GM21717 (cell line): ENCODE measurements around the gene SMARCA4.

Experiments used
- ATAC-seq: cut with Tn5 transposase; IDR thresholded peaks from one replicate; pipeline ENCODE4 v1.9.1; 2021; ENCODE audit warnings: mild to moderate bottlenecking, moderate library complexity; ENCODE audit not compliant: unreplicated experiment

The SMARCA4 gene

DNA sequence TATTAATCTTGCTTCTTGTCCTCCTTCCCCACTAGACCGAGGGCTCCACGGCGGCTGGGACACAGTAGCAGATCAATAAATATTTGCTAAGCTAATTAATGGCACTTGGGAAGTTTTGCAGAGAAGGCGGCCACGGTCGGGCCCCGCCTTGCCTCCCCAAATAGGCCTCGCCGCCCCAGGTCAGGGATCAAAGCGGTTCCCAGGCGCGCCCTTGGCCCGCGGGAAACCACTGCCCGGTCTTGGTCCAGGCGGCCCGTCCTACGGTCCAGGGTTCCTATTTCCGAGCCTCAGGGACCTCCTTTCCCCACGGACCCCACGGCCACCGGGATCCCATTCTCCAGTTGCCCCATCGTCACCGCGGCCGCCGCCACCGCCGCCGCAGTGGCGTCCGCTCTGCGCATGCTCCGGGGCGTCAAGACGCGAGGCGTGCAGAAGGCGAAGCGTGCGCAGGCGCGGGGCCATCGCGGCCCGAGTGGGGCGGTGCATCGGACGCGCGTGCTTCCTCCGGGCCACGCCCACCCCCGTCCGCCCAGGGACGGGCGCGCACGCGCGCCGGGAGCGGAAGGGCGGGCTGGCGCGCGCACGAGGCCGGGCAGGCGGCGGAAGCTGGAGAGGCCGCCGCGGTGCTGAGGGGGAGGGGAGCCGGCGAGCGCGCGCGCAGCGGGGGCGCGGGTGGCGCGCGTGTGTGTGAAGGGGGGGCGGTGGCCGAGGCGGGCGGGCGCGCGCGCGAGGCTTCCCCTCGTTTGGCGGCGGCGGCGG, at the start of gene SMARCA4:
SMARCA4 (plus strand) TSS at position 717 of the 759 bp plus-strand sequence. CDS start 23,122 bp downstream, outside the sequence.
- ATAC-seq = peak; percentile 51

DNA sequence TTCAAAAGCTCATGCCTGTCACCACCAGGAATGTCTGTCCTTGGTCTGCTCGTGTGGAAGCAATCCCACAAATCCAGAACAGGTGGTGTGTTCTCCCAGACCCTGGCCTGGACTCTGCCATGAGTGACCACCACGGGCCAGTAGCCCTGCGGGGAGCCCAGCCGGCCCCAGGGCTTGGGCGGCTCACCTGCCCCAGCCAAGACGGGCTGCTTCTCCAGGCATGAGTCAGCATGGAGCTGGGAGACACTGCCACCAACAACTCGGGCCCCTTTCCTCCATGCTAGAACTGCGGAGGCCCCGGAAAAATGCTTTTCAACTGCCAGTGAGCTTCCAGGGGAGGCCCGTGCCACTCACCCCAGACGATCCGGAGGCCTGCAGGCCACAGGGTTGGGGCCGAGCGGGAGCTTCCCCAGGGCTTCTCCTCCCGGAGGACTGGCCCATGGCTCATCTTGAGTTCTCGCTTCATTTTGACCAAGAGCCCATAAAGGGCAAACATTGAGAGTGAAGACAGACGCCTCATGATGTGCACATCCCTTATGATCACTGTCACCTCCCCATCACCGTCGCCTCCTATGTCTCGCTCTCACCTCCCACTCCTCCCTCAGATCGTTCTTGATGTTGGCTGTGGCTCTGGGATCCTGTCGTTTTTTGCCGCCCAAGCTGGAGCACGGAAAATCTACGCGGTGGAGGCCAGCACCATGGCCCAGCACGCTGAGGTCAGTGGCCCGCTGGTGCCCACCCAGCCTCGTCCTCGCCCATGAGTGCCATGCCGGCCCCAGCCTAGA, 49.1 kb upstream of the SMARCA4 start:
- no peak for ATAC-seq

DNA sequence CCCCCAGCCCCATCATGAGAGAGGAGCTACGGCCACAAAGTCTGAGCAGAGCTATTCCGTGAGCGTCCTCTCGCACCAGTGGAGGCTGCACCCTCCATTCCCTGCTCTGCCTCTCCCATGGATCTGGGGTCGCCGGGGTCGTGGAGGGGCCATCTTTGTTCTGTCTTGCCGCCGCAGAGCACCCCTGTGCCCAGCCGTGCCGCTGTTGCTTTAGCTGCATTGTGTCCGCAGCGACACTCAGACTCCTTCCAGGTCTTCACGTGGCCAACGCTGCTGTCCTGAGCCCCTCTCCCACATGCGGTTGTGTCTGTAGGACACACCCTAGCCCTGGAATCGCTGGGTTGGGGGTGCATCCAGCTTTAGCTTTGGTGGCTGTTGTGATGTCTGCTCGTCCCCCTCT, 48.2 kb upstream of the SMARCA4 start:
- no peak for ATAC-seq

DNA sequence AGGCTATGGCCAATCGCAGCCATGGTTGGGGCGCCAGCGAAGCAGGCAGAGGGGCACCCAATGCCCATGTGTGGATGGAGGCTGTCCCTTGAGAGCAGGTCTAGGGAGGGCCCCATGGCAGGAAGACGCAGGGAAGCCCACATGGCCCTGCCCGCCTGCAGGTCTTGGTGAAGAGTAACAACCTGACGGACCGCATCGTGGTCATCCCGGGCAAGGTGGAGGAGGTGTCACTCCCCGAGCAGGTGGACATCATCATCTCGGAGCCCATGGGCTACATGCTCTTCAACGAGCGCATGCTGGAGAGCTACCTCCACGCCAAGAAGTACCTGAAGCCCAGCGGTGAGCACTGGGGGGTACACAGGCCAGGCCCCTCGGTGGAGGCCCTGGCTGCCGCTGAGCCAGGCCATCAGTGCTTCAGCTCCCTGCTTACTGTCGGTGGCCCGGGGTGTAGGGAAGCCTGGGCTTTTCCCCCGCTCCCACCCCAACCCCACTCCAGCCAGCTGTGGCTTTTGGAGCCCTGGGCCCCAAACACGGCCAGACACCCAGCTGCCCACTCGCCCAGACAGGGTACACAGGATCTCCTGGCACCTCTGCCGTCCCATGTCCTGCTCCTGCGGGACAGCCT, 47.0 kb upstream of the SMARCA4 start:
- ATAC-seq = no peak

DNA sequence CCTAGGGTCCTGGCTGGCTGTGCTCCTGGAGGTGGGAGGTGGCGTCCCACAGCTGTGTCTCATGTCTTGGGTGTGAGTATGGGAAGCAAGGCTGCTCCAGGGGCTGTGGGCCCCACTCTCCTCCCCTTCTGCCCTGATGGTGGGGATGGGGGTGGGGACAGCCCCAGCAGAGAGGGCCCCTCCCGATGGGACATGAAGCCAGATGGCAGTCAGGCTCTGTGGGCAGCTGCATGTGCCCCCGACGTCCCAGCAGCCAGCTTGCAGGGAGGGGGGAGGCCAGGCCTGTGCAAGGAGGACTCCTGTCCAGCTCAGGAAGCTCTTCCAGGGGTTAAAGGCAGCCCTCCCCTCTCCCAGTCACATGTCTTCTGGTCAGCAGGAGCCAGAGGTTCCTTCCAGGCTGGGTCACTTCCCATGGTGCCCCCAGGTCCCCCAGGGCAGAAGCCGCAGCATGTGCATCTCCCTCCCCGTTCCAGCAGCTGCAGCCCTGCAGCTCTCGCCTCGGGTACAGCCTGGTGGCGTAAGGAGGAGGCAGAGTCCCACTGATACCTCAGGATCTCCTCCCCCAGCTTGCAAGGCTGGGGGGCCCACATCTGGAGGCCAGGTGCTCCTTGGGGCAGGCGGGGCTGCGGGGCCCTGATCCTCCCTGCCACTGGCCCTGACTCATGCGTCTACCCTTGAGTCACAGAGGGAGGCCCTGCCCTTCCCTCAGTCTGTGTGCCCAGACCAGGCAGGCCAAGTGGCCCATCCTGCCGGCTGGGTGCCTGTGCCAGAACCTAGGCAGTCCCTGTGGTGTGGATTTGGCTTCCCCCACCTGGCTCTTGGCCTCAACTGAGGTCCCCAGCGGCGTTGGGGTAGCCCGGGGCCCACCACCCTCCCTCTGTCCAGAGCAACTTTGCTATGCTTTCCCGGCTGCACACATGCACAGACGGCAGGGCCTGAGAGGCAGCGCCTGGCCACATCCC, 45.4 kb upstream of the SMARCA4 start:
- no peak for ATAC-seq

DNA sequence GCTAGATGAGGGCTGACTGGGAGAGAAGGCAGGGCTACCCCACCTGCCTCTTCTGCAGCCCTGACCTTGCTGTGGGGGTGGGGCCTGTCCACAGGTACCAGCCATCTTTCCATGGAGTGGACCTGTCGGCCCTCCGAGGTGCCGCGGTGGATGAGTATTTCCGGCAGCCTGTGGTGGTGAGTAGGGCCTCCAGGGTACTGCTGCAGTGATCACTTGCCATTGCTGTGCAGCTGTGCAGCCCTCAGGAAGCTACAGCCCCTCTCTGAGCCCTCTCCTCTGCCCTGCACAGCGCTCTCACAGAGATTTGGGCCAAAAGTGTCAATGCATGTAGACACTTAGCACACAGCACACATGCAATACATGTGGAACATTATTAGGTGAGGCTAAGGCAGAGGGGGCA, 44.2 kb upstream of the SMARCA4 start:
- ATAC-seq = no peak

DNA sequence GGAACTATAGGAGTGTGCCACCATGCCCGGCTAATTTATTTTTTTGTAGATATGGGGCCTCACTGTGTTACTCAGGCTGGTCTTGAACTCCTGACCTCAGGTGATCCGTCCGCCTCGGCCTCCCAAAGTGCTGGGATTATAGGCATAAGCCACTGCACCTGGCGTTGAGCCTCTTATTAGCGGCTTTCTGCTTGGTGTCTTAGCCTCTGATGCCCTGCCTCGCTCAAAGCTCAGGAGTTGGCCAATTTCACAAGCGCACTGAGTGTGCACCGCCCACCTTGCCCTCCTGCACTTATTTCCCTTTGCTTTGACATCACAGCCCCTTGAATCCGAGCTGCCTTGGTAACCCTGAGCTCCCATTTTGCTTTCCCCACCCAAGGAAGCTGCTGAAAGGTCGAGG, 42.5 kb upstream of the SMARCA4 start:
- no peak for ATAC-seq

DNA sequence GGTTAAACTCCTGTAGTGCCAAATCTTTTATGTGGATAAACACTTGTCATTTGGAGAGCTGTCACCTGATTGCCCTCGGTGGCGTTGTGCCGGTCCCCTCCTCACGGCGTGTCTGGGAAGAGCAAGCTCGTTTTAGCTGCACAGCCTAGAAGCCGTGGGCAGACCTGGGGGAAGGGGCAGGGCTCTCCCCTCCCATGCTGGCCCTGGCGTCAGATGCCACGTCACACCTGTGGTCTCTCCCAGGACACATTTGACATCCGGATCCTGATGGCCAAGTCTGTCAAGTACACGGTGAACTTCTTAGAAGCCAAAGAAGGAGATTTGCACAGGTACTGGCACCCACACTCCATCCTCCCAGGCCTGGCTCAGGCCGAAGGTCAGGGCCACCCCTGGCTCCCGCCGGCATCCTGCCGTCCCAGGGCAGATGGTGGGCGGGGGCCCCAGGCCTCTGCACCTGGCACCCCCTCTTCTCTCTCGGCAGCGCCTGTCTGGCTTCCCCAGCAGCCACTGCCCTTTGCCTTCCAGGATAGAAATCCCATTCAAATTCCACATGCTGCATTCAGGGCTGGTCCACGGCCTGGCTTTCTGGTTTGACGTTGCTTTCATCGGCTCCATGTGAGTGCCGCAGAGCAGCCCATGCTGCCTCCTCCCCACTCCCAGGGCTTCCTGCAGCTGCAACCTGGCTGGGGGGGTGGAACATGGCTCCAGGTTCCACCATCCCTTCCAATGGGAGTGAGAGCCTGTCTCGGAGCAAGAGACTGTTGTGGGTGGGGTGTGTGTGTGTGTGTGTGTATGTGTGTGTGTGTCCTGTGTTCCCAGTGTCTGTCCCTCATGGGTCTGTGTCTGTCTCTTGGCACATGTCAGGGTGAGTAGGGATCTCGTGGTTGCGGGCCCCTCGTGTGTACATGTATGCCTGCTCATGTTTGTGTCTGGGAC, 41.2 kb upstream of the SMARCA4 start:
- ATAC-seq = no peak

DNA sequence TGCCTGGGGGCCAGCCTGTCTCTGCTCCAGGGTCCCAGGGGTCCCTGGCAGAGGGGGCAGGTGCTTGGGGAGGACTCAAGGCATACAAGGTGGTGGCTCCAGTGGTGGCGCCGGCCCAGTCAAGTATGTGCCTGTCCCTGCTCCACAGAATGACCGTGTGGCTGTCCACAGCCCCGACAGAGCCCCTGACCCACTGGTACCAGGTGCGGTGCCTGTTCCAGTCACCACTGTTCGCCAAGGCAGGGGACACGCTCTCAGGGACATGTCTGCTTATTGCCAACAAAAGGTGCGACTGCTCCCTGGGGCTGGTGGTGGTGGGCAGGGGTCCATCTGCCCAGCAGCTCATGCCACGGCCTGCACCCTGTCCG, 40.6 kb upstream of the SMARCA4 start:
- ATAC-seq = no peak

DNA sequence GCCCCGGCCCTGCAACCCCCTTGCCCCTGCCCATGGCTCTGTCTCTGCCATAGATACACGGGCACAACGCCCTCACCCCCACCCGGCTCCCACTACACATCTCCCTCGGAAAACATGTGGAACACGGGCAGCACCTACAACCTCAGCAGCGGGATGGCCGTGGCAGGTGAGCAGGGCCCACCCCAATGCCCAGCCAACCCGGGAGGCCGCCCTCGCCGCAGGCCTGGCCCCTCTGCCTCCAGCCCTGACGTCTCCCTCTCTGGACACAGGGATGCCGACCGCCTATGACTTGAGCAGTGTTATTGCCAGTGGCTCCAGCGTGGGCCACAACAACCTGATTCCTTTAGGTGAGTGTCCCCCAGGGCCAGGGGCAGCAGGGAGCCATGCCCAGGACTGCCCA, 40.0 kb upstream of the SMARCA4 start:
- ATAC-seq = no peak

DNA sequence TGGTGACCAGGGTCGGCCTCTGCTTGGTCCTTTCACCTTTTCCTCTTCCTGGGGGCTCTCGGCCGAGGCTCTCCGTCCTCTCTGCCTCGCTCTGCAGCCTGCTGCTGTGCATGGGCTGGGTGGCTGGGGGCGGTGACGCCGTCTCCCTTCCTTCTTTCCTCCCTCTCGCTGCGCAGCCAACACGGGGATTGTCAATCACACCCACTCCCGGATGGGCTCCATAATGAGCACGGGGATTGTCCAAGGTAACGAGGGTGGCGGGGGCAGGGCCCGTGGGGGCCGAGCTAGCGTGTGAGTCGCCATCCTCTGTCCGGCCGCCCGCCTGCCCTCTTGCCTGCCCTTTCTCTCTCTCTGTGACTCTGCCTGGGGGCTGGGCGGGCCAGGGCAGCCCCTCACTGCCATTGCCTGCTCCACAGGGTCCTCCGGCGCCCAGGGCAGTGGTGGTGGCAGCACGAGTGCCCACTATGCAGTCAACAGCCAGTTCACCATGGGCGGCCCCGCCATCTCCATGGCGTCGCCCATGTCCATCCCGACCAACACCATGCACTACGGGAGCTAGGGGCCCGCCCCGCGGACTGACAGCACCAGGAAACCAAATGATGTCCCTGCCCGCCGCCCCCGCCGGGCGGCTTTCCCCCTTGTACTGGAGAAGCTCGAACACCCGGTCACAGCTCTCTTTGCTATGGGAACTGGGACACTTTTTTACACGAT, 39.5 kb upstream of the SMARCA4 start:
- ATAC-seq = no peak

DNA sequence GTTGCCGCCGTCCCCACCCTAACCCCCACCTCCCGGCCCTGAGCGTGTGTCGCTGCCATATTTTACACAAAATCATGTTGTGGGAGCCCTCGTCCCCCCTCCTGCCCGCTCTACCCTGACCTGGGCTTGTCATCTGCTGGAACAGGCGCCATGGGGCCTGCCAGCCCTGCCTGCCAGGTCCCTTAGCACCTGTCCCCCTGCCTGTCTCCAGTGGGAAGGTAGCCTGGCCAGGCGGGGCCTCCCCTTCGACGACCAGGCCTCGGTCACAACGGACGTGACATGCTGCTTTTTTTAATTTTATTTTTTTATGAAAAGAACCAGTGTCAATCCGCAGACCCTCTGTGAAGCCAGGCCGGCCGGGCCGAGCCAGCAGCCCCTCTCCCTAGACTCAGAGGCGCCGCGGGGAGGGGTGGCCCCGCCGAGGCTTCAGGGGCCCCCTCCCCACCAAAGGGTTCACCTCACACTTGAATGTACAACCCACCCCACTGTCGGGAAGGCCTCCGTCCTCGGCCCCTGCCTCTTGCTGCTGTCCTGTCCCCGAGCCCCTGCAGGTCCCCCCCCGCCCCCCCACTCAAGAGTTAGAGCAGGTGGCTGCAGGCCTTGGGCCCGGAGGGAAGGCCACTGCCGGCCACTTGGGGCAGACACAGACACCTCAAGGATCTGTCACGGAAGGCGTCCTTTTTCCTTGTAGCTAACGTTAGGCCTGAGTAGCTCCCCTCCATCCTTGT, 38.8 kb upstream of the SMARCA4 start:
- ATAC-seq = no peak

DNA sequence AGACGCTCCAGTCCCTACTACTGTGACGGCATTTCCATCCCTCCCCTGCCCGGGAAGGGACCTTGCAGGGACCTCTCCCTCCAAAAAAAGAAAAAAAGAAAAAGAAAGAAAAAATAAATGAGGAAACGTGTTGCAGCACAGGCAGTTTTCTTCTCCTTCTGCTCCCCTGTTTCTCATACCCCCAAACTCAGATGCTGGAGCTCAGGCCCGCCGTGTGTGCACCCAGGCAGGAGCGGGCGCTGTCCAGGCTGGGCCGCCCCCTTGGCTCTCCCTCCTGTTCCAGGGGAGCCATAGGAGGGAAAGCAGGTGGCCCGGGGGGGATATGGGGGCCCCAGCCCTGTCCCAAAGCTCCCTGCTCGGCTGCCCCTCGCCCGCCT, 38.2 kb upstream of the SMARCA4 start:
- no peak for ATAC-seq

DNA sequence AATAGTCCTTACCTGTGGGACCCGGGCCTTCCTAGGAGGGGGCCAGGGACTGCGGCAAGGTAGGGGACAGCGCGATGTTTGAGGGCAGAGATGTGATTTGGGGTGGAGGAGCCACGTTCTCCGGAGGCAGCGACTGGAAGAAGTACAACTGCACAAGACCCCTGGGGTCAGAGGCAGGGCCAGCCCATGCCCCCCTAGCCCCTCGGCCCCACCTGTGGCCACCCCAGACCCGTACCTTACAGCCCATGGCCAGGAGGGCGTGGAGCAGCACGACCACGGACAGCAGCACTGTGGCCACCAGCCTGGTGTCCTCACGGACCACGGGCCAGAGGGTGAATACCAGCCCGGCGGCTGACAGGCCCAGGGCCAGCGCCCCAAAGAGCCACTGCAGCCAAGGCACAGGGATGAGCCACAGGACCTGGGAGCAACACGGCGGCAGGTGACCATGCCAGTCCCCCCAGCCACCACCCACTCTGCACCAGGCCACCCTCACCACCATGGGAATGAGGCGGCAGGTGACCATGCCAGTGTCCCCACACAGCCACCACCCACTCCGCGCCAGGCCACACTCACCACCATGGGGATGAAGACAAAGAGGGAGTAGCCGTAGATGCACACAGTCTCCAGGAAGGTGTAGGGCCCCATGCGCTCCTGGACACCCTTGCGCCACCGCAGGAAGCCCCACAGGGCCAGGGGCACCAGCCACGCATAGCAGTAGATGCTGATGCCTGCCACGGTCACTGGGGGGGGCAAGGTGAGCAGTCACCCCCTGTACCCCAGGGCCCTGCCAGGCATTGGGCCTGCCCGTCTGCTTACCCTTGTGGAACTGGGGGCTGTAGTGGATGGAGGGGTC, 37.3 kb upstream of the SMARCA4 start:
- ATAC-seq = no peak

DNA sequence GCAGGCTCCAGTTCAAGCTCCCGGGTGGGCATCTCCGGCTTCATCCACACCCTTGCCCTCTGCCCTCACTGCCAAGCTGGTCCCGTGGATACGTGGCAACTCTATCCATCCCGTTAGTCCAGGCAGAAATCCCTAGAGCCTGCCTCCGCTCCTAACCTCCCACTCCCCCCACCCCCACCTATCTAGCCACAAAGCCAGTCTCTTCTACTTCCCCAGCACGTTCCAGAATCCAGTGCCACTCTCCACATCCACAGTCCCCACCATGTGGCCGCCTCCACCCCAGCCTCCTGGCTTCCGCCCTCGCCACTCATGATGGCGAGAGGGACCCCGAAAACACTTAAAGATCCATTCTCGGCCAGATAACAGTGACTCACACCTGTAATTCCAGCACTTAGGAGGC, 36.2 kb upstream of the SMARCA4 start:
- ATAC-seq = no peak

DNA sequence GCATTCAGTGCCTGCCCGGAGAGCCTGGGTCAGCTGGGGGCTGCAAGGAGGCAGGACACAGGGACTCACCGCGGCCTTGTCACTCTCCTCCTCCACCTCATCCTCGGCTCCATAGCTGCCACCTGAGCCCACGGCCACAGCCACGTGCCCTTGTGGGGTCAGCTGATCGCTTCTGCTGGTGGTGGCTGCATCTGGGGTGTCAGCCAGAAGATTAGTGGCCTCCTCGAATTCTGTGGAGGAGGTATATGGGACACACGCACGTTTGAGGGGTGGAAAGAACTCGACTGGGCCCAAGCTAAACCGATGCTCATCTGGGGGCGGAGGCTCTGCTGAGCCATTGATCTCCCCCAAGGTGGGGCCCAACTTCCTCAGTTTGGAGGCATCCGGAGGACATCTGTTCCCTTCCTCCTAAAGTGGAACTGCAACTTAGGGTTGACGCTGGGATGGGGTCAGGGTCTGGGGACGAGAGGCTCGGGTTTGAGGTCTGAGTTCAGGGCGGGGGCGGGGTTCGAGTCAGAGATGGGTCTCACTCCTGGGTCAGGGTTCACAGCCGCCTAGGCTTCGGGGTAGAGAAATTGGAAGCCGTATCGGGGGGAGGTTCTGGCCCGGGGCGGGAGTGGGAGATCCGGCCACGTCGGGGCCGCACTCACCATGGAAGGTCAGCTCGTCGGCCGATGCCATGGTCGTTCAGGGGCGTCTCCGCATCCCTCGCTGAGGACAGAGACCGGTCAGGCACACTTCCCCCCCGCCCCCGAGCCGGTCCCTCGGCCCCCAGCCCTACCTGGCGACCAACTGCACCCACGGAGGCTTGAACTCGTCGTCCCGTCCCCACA, 32.9 kb upstream of the SMARCA4 start:
- ATAC-seq = peak; percentile 4
